H1 (cell line): ENCODE measurements around the gene EXOC2. TPM values are rescaled to one million over a fixed set of nuclear protein-coding genes. Genes with fewer than 3 reads are reported as not detected.

Experiments
- EP300 ChIP-seq, 2 experiments: IDR thresholded peaks; 1 replicate in 1 of 2; 2 replicates in 1 of 2; pipeline ENCODE4 v1.6.1; 2011 to 2012; ENCODE audit warnings: low read depth in 2 of 2, low read length in 2 of 2, mild to moderate bottlenecking in 2 of 2, borderline replicate concordance in 1 of 2, inconsistent platforms in 1 of 2, moderate library complexity in 1 of 2
- JUN ChIP-seq: IDR thresholded peaks from 2 replicates; pipeline ENCODE4 v1.6.1; 2011; ENCODE audit warnings: low read depth, mild to moderate bottlenecking, improper control_type of control experiment, low read length
- KDM1A ChIP-seq: fragments of 200-600, 300-600 bp; sonication (generic); IDR thresholded peaks from 2 replicates; pipeline ENCODE4 v1.7.1; 2016; ENCODE audit warnings: mild to moderate bottlenecking, low read length, borderline replicate concordance
- NRF1 ChIP-seq: IDR thresholded peaks from 2 replicates; pipeline ENCODE4 v1.6.1; 2011; ENCODE audit warnings: mild to moderate bottlenecking, low read depth, low read length, improper control_type of control experiment
- SAP30 ChIP-seq: fragments of 300-600 bp; sonication (generic); IDR thresholded peaks from 2 replicates; pipeline ENCODE4 v1.7.1; 2012; ENCODE audit warnings: low read length, moderate library complexity, mild to moderate bottlenecking, inconsistent platforms; ENCODE audit not compliant: insufficient read depth, insufficient replicate concordance
- SP1 ChIP-seq: IDR thresholded peaks from 2 replicates; pipeline ENCODE4 v1.6.1; 2011; ENCODE audit warnings: low read depth, low read length
- TEAD4 ChIP-seq: IDR thresholded peaks from 2 replicates; pipeline ENCODE4 v1.6.1; 2012; ENCODE audit warnings: low read depth, low read length, inconsistent platforms, mixed read lengths
- polyA plus RNA-seq, 7 experiments: library from polyadenylated mRNA; depleted of rRNA in 3 of 7; stranded (reverse) in 5 of 7; unstranded in 2 of 7; fragments of >200 nt in 5 of 7; fragments of 200-250 nt in 2 of 7; gene quantifications; 1 replicate in 5 of 7; 2 replicates in 1 of 7; 4 replicates in 1 of 7; pipeline versions ENCODE4 v1.2.1 to v1.2.3, GENCODE V29; 2011 to 2013; ENCODE audit warnings: missing spikeins in 2 of 7, mixed read lengths in 2 of 7
- total RNA-seq: library from RNA; stranded (reverse); fragmentation: NEBNext Ultra II Directional; extraction: Animal tissue kit (Norgen Biotek cat#: 25700); gene quantifications from 2 replicates; pipeline ENCODE4 v1.2.1, GENCODE V29; 2021

Gene EXOC2
- total and polyA plus RNA-seq, 2 of the 8 experiments (the other 6 are each of a cell fraction or from before 2014, with no cell fraction given), result 25.5 to 44.4 TPM

DNA sequence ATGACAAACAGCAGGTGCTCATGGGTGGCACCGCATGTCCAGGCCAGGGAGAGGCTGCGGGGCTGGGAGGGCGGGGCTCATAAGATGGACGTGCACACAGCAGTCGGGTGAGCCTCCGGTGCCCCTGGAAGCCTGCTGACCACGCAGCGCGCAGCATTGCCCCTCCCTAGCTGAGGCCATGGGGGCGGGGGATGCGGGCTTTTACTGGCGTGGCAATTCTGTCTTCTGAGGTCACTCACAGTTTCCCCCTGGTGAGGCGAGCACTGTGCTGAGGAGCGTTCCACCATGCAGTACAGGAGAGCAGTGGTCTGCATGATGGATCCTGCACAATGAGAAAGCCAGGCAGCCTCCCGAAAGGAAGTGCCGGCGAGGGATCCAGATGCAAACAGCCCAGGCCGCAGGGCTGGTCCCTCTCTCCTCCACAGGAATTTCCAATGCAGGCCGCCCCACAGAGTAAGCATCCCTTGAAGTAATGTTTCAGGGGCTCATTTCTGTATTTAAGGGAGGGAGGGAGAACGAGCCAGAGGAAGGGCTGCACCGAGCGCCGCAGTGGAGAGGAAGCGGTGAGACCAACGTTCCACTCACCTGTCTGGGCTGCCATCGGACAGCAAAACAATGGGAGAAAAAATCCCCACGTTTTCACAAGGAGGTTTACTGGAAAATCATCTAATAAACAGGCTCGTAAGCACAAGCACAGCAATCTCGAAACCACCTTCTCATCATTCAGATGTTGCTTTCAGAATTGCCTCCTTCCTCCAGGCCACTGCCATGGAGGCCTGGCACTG lies 245.4 kb downstream of the EXOC2 start (continued):
- TF ChIP-seq SP1 (no peak), KDM1A (no peak), JUN (no peak), SAP30 (no peak), EP300 (IDR thresholded peaks at IDR 0.05; ENCODE audit: borderline replicate concordance in 1 of 2, low read depth in 2 of 2, low read length in 2 of 2) (no peak), NRF1 (no peak), TEAD4 (no peak)
